Right renal pelvis (tissue), 4 donors: Measurements from ENCODE around the gene EGFL7. TPM values are rescaled to one million over a fixed set of nuclear protein-coding genes. Genes with fewer than 3 reads are reported as not detected.

Experiments
- DNase-seq, 4 donors: peaks; one replicate each; pipeline ENCODE4 v3.0.0-alpha.2; 2013; ENCODE audit warnings: low read depth in 4 of 4, low spot score in 3 of 4, missing footprints in 1 of 4
- polyA plus RNA-seq, 4 donors: library from polyadenylated mRNA; unstranded; fragments of 120-200 nt; gene quantifications; one replicate each; pipeline ENCODE4 v1.2.1, GENCODE V29; 2013; ENCODE audit not compliant: insufficient read length in 4 of 4

The EGFL7 gene
- polyA plus RNA-seq, 4 donors: 52.6 to 97.9 (median 59.2) TPM

- no peak for DNase-seq
These were observed 9.1 kb downstream of the EGFL7 start for GRCh38 chr9:136671646-136672430.

DNA sequence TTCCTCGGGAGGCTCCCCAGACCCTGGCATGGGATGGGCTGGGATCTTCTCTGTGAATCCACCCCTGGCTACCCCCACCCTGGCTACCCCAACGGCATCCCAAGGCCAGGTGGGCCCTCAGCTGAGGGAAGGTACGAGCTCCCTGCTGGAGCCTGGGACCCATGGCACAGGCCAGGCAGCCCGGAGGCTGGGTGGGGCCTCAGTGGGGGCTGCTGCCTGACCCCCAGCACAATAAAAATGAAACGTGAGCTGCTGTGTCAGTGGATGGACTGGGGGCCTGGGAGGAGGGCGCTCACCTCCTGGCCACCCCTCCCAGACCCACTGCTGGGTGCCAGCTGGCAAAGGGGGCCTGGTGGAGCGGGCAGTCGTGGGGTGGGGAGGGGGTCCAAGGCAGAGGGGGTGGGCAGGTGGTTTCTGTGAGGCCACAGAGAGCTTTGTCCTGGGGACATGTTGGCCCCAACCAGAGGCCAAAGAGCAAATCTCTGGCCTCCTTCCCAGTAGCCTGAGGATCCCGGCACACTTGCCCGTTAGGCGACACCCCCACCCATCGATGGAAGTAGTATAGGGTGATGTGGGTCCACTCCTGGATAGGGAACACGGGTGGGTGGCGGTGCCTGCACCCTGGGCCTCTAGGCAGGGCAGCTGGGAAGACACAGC, 9.8 kb downstream of the EGFL7 start:
- DNase-seq: no peak

- no peak for DNase-seq
These were observed 10.6 kb downstream of the EGFL7 start for GRCh38 chr9:136673088-136673974.

- DNase-seq: no peak
These were observed 11.5 kb downstream of the EGFL7 start for GRCh38 chr9:136673975-136674785.

GRCh38 chr9:136674786-136675349, 12.2 kb downstream of the EGFL7 start:
- DNase-seq: no peak

- DNase-seq: no peak
These were observed 13.0 kb downstream of the EGFL7 start for GRCh38 chr9:136675477-136676296.

- DNase-seq: no peak
These were observed 13.6 kb downstream of the EGFL7 start for GRCh38 chr9:136676297-136676794.

DNA sequence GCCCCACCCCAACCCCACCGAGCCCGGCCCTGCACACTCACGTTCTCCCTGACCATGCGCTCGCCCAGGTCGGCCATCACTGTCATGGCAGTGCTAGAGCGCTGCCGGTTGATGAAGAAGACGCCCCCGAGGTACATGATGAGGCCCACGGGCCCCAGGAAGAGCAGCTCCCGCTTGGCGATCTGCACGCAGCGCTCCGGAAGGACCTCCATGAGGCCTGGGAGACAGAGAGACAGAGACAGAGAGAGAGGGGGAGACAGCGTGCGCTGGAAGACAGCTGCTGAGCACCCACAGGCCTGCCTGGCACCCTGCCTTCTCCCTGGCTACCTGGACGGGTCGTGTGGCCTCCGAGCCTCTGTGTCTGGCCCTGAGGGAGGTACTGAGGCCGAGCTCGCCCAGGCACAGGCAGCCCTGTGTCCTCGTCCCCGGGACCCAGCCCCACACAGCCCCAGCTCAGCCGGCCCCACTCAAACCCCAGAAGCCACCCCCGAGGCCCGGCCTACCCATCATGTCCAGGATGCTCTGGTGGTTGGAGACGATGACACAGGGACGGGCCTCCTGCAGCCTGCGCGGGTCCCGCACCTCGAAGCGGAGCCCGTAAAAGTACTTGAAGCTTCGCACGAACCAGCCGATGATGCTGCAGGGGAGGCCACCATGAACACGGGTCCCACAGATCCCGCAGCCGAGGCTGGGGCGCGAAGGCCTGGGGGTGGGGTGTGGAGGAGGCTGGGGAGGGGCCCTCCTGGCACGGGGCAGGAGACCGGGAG, 14.4 kb downstream of the EGFL7 start:
- DNase-seq: no peak

- DNase-seq: no peak
These were observed 15.3 kb downstream of the EGFL7 start for GRCh38 chr9:136678034-136678433.

DNA sequence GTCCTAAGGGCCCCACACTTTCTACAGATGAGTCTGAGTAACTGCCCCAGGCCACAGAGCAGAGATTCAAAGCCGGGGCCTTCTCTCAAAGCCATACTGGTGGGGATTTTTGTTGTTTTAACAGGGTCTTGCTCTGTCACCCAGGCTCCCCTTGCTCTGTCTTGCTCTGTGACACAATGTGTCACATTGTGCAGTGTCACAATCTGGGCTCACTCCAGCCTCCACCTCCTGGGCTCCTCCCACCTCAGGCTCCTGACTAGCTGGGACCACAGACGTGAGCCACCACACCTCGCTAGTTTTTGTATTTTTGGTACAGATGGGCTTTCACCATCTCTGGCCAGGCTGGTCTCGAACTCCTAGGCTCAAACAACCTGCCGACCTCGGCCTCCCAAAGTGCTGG, 15.9 kb downstream of the EGFL7 start:
- DNase-seq: no peak

DNA sequence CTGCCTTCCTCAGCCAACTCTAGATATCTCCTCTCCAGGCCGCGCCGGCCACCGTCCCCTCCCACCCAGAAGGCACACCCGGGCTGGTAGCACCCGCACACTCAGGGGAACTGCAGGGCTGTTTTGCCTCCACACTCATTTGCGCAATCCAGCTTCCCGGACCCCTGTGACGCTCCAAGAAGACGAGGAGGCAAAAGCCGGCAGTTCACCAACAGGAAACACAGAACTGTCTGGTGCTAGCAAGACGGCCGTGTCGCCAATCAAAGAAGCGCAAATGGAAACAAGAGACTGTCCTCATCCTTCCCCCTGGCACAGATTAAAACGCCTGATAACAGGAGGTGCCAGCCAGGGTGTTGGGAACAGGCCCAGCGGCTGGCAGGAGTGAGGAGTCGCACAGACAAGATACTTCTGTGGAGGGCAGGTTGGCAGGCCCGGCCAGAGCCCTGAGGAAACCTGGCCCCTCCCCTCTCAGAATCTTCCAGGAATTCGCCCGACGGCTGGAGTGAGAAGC, 16.8 kb downstream of the EGFL7 start:
- DNase-seq: no peak

DNA sequence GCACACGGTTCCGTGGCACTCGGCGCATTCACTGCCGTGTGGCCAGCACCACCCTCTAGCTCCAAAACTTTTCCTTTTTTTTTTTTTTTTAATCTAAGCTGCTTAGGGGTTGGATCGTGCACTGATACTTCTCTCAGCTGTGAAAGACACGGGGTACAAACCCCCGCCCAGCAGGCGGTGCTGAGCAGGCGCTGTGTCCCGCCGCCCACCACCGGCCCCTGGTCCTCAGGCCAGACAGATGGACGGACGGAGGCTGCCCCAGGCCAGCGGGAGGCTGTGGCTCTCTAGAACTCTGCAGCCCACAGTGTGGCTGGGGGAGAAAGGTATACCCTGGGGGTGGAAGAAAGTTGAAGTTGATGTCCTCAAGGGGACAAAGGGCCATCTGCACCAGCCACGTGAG, 18.3 kb downstream of the EGFL7 start:
- DNase-seq: no peak

DNA sequence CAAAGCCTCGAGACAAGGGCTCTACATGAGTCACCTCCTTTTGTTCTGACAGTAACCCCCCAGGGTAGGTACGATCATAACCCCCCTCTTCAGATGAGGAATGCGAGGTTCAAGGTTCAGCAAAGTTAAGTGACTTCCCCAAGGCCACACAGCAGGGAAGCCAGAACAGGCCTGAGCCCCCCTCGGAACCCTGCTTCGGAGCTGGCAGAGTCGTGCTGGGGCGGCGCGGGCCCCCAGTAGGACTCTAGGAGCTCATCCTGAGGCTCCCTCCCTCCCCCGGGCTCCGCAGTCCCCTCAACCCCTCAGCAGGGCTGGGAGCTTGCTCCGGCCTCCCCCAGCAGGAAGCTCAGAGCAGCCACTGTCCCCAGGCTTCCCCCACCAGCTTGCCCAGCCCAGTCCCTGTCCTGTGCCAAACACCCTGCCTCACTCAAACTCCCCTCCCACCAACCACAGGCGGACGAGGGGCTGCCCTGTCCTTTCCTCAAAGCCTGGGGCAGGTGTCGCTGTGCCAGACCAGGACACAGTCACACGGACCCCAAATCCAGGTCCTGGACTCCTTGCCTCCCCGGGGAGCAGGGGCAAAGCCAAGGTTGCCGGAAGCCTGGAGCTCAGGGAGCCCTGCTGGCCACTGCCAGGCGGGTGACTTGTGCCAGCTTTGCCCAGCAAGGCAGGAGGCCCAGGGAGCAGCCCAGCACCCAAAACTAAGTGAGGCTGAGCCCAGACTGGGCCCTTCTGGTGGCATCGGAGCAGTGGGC, 19.4 kb downstream of the EGFL7 start:
- DNase-seq: no peak

DNA sequence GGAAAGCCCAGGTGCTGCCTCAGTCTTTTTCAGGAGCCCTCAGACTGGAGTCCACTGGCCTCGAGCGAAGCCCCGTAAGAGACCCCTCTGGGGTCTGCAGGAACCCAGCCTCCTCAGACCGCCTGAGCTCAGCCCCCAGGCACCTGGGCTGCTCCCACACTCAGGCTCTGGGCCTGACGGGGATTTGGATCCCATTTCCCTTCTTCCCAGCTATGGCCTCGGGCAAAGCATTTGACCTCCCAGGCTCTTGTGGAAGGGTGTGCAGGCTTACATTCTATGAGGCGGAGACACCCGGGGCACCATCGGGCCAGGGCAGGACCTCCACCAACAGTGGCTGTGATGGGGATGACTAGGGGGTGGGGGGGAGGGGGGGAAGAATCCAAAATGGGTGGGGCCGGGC, 20.0 kb downstream of the EGFL7 start:
- DNase-seq: no peak

GRCh38 chr9:136683173-136683745, 20.5 kb downstream of the EGFL7 start:
- DNase-seq: no peak

DNA sequence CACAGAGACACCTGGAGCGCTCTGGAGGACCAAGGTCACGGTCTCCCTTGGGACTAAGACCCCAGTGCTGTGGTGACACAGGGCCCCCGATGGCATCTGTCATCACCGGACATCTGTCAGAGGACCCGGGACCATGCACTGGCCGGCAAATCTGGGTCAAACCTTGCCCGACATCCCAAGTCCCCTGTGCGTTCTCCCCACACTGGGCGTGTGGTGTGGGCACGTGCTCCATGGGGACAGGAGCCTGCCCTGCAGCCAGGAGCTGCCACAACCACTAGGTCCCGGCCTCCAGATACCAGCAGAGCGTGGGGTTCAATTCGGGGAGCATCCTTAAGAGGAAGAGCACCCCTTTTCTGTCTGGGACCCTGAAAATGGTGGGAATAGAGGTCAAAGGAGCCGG, 21.0 kb downstream of the EGFL7 start:
- DNase-seq: no peak

GRCh38 chr9:136684339-136684738, 21.6 kb downstream of the EGFL7 start:
- DNase-seq: no peak
